Measurements from ENCODE around the gene TOMM40. TPM values are rescaled to one million over a fixed set of nuclear protein-coding genes. Genes with fewer than 3 reads are reported as not detected.

Gene TOMM40
- total RNA-seq, 2 experiments from 2014 or later, result 25.4 to 26.8 TPM

DNA sequence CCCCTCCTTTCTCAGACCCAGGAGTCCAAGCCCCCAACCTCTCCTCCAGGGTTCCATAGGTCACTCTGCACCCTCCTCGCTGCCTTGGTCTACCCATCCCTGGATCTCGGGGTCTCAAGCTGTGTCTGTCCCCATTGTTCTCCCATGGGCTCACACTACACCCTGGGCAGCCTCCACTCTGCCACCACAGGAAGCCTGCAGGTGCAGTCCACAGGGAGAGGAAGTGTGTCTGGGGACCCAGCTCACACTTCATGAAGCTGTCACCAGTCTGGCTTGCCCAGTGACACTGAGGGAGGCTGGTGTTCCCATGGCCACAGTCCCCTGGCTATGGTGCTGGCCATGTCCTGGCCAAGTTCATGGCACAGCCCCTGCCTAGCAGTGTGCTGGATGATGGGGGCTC, 39.6 kb upstream of the TOMM40 start:
- Histone ChIP-seq H3K9me3 (ENCODE audit: control insufficient read depth in 1 of 2, insufficient read depth in 1 of 2, low read length in 2 of 2) (peaks cover 0 to 6% of the 10 kb centered on the region in 2 experiments), H3K27ac (ENCODE audit: low read depth in 1 of 2, low read length in 2 of 2) (no peak overlapping the region), H3K27me3 (ENCODE audit: control insufficient read depth in 1 of 2, insufficient read depth in 2 of 2, low read length in 2 of 2) (peaks cover 13 to 15% of the 10 kb centered on the region in 2 experiments), H3K36me3 (ENCODE audit: insufficient read depth, low read length) (no peaks in the 10 kb centered on the region), H3K4me1 (ENCODE audit: insufficient read depth, low read length) (peaks cover 23% of the 10 kb centered on the region), H3K4me3 (ENCODE audit: low read length) (no peak overlapping the region)
- intact Hi-C loops (cut with DNase I, micrococcal nuclease), result no loop called here
- H3K9me3 Mint-ChIP-seq, result no peaks in the 10 kb centered on the region
- H3K27me3 Mint-ChIP-seq, result peaks cover 13% of the 10 kb centered on the region
- no peak for DNase-seq
- peaks cover 17% of the 10 kb centered on the region for H3K4me1 Mint-ChIP-seq (ENCODE audit: low read depth)
- no peak overlapping the region for H3K27ac Mint-ChIP-seq
- TF ChIP-seq, protein P1, sequence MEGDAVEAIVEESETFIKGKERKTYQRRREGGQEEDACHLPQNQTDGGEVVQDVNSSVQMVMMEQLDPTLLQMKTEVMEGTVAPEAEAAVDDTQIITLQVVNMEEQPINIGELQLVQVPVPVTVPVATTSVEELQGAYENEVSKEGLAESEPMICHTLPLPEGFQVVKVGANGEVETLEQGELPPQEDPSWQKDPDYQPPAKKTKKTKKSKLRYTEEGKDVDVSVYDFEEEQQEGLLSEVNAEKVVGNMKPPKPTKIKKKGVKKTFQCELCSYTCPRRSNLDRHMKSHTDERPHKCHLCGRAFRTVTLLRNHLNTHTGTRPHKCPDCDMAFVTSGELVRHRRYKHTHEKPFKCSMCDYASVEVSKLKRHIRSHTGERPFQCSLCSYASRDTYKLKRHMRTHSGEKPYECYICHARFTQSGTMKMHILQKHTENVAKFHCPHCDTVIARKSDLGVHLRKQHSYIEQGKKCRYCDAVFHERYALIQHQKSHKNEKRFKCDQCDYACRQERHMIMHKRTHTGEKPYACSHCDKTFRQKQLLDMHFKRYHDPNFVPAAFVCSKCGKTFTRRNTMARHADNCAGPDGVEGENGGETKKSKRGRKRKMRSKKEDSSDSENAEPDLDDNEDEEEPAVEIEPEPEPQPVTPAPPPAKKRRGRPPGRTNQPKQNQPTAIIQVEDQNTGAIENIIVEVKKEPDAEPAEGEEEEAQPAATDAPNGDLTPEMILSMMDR (IDR thresholded peaks at IDR 0.05), result no peak
- ATAC-seq (ENCODE audit: poor library complexity), result no peak
- no peaks in the 10 kb centered on the region for H3K36me3 Mint-ChIP-seq (ENCODE audit: low read depth)
- H3K4me3 Mint-ChIP-seq, result no peak overlapping the region
- ChIA-PET POLR2A (no interaction called here), CTCF (interaction anchor here (1.5 kb wide), 1 partner anchor 81 kb away, joined by 3 read pairs; no protein-coding TSS in a partner anchor)

DNA sequence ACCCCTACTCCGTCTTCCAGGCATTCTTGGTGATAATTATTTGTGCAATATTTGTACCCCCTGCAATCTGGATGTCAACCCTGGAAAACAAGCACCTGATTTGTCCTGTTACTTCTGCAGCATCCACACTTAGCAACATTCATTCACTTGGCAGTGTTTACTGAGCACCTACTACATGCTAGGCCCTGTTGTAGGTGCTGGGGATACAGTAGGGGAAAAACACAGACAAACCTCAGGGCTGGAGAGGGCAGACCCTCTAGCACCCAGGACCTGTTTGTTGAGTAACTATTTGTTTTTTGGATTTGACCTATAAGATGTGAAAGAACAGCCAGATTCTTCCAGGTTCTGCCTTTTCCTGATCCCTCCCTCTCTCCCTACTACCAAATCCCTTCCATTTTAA, 35.4 kb upstream of the TOMM40 start:
- Histone ChIP-seq H3K4me3 (ENCODE audit: low read length) (no peak overlapping the region), H3K9me3 (ENCODE audit: control insufficient read depth in 1 of 2, insufficient read depth in 1 of 2, low read length in 2 of 2) (no peaks in the 10 kb centered on the region), H3K4me1 (ENCODE audit: insufficient read depth, low read length) (peaks cover 3% of the 10 kb centered on the region), H3K27ac (ENCODE audit: low read depth in 1 of 2, low read length in 2 of 2) (no peak overlapping the region), H3K36me3 (ENCODE audit: insufficient read depth, low read length) (no peaks in the 10 kb centered on the region), H3K27me3 (ENCODE audit: control insufficient read depth in 1 of 2, insufficient read depth in 2 of 2, low read length in 2 of 2) (peaks cover 0 to 2% of the 10 kb centered on the region in 2 experiments)
- TF ChIP-seq, protein P1 (IDR thresholded peaks at IDR 0.05), result no peak
- intact Hi-C loops (cut with DNase I, micrococcal nuclease), result no loop called here
- CTCF ChIA-PET, result no interaction called here
- no peak for ATAC-seq (ENCODE audit: poor library complexity)
- Mint-ChIP-seq H3K27me3 (no peaks in the 10 kb centered on the region), H3K36me3 (ENCODE audit: low read depth) (no peaks in the 10 kb centered on the region), H3K9me3 (no peaks in the 10 kb centered on the region), H3K27ac (no peak overlapping the region), H3K4me3 (no peak overlapping the region), H3K4me1 (ENCODE audit: low read depth) (no peaks in the 10 kb centered on the region)
- POLR2A ChIA-PET, result no interaction called here
- DNase-seq, result no peak

DNA sequence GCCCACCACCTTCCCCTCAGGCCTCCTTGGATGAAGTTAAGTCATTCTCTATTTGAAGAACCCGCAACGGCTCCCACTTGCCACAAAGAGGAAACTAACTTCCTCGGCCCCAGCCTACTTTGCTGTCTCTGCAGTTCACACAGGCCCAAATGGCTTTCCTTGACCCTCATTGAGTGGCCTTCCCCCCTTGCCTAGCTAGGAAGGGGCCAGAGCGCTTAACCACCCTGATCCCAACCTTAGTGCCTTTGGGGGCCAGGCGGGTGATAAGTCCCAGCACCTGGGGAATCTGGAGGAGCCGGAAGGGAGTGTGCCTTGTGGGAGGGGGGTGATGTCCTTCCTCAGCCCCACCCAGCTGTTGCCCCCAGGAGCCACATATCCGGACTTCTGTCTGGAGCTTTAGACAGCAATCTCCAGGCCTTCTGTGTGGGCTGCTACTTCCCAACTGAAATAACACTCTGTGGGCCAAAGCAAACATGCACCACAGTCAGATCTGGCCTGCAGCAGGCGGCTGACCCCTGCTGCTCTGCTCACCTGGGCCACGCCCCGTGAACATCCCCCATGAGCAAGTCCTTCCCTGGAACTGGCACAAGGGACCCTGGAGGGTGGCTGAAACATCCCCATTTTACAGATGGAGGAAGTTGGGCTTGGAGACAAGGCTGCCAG, 34.5 kb upstream of the TOMM40 start:
- no peak overlapping the region for H3K27ac ChIP-seq (ENCODE audit: low read depth in 1 of 2, low read length in 2 of 2)
- H3K27me3 Mint-ChIP-seq, result no peaks in the 10 kb centered on the region
- no peak overlapping the region for H3K27ac Mint-ChIP-seq
- H3K4me3 Mint-ChIP-seq, result no peak overlapping the region
- H3K9me3 Mint-ChIP-seq, result no peaks in the 10 kb centered on the region
- H3K36me3 ChIP-seq (ENCODE audit: insufficient read depth, low read length), result no peaks in the 10 kb centered on the region
- no peaks in the 10 kb centered on the region for H3K36me3 Mint-ChIP-seq (ENCODE audit: low read depth)
- CTCF ChIA-PET, result no interaction called here
- intact Hi-C loops (cut with DNase I, micrococcal nuclease), result no loop called here
- H3K4me1 ChIP-seq (ENCODE audit: insufficient read depth, low read length), result peaks cover 3% of the 10 kb centered on the region
- H3K4me3 ChIP-seq (ENCODE audit: low read length), result no peak overlapping the region
- ATAC-seq (ENCODE audit: poor library complexity) (no peak), DNase-seq (no peak)
- TF ChIP-seq, protein P1 (IDR thresholded peaks at IDR 0.05), result no peak
- H3K27me3 ChIP-seq (ENCODE audit: control insufficient read depth in 1 of 2, insufficient read depth in 2 of 2, low read length in 2 of 2), result no peaks in the 10 kb centered on the region
- POLR2A ChIA-PET, result no interaction called here
- no peaks in the 10 kb centered on the region for H3K4me1 Mint-ChIP-seq (ENCODE audit: low read depth)
- no peaks in the 10 kb centered on the region for H3K9me3 ChIP-seq (ENCODE audit: control insufficient read depth in 1 of 2, insufficient read depth in 1 of 2, low read length in 2 of 2)
